Activated CD4-positive, alpha-beta T cell treated with anti-CD3 and anti-CD28 coated beads, Interleukin-2, amount 50 U/mL, for 4 hours (primary cell): ENCODE data around the gene WWOX.

ENCODE experiments used
- DNase-seq, 2 experiments: peaks; one replicate each; pipeline ENCODE4 v3.0.0-alpha.2; 2020

The WWOX gene

DNA sequence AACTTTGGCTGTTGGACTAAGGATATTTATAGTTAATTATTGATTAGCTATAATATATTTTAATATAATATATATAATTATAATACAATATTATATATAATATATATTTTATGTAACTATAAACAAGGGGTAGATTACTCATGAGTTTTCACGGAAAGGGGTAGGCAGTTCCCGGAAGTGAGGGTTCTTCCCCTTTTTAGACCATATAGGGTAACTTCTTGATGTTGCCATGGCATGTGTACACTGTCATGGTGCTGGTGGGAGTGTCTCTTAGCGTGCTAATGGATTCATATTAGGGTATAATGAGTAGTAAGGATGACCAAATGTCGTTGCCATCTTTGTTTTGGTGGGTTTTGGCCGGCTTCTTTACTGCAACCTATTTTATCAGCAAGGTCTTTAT lies 315.6 kb downstream of the WWOX start:
- no peak for DNase-seq

DNA sequence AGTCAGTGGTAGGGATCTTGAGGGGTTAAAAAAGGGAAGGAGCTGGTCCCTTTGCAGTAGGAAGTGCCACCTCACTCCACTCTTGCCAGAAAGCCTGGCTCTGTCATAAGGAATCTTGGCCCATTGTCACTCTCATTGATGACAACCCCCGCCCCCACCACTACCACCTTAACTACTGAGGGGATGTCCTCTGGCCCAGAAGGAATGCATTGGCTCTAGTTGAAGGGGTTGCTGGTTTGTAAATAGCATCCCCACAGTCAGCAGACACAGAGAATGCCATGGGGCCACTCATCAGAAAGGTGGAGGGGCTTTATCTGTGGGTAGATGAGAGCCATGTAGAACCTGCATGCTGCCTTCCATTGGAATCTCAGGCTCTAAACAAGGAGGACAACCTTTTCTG lies 316.2 kb downstream of the WWOX start:
- DNase-seq, result no peak

- DNase-seq, result no peak
Measured at GRCh38 chr16:78416400-78416799, 316.9 kb downstream of the WWOX start.

- DNase-seq, result no peak
Measured at GRCh38 chr16:78421181-78421708, 321.8 kb downstream of the WWOX start.

DNA sequence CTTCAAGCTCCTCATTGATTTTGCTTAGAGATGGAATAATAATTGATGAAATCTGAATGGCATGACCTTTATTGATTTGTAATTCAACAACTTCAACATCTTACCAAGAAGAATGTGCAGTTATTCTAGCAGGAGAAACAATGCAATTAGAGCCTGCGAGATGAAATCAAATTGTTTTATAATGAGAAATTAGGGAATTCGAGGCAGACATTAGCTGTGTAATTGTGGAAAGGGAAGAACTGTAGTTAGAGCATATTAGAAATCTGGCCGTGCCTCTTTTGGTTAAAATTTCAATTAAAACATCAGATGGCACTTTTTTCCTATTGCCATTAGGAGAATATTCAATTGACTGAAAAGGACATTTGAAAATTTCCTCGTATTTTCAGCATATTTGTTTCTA lies 325.8 kb downstream of the WWOX start:
- DNase-seq, result no peak

DNA sequence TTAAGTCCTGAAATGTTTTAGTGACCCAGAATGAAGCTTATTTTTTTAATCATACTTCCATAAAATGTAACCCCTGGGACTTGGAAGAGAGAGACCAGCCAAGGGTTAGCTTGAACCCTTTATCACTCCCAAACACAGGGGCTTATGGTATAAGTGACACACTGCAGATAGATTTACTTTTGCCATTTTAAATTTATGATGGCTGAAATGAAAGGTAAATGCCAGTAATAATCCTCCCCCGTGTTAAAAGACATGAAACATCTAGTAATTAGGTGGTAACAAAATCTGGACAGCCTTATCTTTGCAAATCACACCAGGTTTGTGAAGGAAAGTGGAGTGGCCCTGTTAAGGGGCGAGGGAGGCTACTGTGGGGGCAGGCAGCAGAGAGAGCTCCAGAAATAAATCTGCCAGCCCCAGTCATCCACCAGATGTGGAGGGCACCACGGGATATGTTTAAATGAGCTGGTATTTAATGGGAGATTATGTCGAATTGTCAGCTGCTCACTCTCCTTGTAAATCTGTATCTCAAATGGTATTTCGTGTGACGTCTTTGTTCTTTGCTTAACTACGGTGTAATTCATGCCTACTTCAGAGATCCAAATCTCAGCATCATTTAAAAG lies 326.5 kb downstream of the WWOX start:
- no peak for DNase-seq

- no peak for DNase-seq
Measured at GRCh38 chr16:78428193-78428592, 328.7 kb downstream of the WWOX start.

GRCh38 chr16:78430281-78430680 lies 330.8 kb downstream of the WWOX start:
- no peak for DNase-seq

DNA sequence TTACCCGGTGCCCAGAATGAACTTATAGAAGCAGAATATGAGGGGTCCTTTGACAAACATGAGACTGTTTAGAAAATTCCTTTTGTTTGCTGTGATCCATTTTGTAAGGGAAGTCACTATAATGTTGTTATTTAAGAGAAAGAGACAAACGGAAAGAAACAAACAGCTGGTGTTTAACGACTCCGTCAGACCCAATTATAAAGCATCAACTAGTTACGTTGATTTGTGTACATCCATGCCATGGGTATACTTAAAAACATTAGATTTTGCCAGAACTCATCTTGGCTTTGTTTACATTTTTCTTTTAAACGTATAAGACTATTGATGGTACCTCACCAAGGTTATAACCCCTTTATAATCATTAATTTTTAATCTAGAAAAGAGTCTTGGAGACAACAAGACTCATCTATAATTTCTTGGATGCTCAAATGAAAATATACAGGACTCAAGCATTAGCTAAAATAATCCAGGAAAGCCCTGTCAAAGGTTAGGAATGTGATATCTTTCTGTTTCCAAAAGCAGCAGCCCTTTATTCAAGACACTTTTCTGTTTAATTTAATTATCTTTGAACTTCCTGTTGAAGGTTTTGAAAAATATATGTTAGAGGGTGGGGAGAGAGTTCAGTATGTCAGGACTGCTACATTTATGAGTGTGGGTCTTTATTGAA lies 331.7 kb downstream of the WWOX start:
- no peak for DNase-seq

DNA sequence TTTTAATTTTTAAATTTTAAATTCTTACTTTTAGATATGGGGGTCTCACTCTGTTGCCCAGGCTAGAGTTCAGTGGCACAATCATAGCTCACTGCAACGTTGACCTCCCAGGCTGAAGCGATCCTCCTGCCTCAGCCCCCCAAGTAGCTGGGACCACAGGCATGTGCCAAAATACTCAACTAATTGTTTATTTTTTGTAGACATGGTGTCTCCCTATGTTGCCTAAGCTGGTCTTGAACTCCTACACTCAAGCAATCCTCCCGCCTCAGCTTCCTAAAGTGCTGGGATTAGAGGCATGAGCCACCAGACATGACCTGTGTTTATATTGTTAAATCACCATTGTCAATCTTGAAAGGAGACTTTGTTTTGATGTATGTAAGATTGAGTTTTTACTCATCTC lies 332.2 kb downstream of the WWOX start:
- DNase-seq, result no peak

DNA sequence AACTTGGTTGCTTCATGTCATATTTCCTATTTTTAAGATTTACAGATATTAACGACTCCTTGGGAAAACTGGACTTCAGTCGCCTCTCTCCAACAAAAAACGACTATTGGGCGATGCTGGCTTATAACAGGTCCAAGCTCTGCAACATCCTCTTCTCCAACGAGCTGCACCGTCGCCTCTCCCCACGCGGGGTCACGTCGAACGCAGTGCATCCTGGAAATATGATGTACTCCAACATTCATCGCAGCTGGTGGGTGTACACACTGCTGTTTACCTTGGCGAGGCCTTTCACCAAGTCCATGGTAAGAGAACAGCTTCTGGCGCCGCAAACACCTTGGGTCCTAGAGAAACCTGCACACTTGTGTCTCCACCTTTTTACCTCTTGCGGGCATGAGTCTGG lies 333.0 kb downstream of the WWOX start:
- no peak for DNase-seq

DNA sequence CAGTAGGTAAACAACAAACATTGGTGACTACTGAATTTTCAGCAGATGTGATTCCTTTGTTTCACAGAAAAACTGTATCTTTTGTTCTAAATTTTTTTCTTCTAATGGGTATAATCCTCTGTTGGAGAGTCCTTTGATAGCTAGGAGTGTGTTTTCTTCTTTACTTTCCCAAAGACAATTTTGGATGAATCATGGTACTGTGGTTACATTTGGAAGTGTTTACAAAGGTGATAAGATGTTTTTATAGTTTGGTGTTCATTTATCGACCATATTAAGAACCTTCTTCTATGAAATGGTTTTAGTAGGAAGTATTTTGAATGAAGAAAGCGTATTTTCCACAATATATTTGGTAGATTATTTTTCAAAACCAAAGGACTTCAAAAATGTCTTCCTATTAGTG lies 333.7 kb downstream of the WWOX start:
- DNase-seq, result no peak

DNA sequence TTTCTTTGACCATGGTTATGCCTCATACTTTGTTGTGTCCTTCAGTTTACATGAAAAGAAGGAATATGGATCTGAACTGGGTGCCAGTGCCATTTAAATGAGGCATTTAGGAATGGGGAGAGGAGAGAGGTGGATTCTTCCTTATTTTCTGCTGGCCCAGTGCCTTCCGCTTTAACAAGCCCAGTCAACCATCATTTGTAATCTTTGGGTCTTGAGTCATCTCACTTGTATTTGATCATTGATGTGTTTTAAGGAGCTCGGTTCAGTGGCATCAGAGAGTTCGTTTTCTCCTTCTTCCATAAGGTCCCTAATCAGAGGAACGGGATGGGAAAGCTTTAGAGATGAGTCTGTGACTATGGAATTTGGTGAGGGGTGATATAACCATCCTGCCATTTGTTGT lies 334.9 kb downstream of the WWOX start:
- no peak for DNase-seq

- no peak for DNase-seq
Measured at GRCh38 chr16:78435260-78435659, 335.8 kb downstream of the WWOX start.

DNA sequence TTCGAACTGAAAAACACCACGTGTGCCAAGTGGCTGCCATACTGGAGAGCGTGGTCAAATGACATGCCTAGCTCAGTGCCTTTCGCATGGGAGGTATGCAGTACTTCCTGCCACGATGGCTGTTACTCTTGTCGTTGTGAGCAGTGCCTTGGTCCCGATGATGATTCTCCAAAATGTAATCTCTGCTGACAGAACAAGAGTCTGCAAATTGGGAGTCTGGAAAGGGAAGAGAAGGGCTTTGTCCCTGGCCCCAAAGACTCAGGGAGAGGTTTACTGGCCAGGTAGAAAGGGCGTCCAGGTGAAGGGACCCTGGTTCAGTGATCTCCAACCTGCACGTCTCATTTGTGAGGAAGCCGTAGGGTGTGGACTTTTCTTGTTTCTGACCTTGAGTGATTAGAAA lies 336.6 kb downstream of the WWOX start:
- DNase-seq, result no peak

- no peak for DNase-seq
Measured at GRCh38 chr16:78436846-78437245, 337.4 kb downstream of the WWOX start.

- DNase-seq, result peak; percentile 4 to 22
Measured at GRCh38 chr16:78437352-78437968, 338.0 kb downstream of the WWOX start.

DNA sequence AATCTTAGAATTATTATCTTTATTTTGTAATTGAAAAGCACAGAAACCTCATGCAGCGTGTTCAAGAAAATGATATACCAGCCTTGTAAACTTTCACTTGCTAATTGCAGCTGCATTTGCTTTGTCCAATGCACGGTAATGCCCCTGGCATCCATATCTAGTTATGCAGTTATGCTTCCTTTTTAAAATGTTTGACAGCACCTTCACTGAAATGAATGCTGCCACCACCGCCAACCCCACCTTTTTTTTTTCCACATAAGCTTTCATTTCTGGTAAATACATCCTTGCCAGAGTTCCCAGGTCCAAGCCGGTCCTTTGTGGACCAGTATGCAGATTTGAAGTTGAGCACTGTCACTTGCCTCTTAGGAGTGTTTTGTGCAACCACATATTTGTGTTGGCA lies 338.8 kb downstream of the WWOX start:
- DNase-seq, result no peak

GRCh38 chr16:78438632-78439031 lies 339.2 kb downstream of the WWOX start:
- DNase-seq, result no peak

- no peak for DNase-seq
Measured at GRCh38 chr16:78439646-78440045, 340.2 kb downstream of the WWOX start.

DNA sequence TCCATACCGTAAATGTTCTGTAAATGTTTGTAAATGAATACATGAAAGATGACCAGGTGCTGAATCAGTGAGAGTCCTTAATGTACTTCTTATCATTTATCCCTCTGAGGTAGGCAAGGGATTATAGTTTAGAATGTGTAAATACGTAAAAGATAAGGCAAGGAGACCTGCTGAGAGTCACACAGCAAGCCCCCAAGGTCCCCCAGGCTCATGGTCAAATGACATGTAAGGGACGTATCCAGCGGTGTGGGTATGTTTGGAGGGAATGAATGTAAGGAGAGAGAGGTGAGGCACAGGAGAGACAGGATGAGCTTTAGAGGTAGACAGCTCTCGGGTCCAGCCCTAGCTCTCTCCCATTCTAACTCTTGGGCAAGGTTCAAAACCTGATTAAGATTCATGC lies 341.8 kb downstream of the WWOX start:
- no peak for DNase-seq

DNA sequence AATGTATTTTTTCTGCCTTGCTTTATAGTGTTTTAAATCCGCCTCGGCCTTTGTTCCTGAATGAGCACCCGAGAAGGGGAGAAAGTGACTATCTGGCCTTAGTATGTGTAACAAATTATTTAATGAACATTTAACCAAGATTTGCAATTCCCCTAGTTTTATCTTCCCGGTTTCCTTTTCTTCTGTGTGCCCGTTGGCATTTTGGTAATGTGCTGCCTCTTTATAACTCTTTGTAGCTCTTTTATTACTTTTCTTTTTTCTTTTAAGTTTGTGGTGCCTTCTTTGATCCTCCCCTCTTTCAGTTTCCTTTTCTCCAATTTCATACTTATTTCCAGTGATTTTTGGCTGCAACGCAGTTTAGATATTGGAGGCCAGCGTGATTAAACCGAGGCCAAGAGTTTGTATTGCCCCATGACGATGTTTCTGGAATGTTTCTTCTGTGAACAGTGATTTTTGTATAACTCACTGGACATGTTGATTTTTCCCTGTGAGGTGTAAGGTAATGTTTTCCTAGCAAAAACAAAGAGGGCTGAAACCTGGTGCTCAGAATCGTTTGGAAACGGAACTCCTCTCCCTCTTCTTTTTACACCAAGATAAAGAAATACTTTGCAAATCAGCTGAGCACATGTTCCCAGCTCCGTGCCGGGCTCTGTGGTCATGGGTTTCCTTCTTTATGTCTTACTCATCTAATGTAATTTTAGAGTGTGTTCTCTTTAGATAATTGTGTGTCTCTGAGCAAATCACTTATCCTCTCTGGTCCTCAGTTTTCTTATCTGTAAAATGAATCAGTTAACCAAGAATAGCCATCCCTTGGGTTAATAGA lies 344.3 kb downstream of the WWOX start:
- no peak for DNase-seq

DNA sequence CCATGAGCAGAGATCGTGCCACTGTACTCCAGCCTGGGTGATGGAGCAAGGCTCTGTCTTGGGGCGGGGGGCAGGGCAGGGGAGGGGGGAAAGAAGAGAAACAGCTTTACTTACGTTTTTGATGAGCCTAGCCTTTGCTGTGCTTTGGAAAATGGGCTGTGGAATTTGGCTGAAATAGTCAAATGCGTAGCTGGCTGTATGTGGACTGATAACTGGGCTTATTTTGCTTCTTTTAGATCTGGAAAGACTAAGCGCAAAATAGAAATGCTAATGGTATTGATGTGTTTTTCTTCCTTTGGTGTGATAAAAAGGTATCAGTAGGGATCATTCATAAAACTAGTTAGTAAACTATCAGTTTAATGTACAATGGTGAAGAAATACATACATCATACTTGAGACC lies 346.4 kb downstream of the WWOX start:
- DNase-seq, result no peak

- no peak for DNase-seq
Measured at GRCh38 chr16:78446486-78446885, 347.0 kb downstream of the WWOX start.
